Measurements from ENCODE around the gene GPX4. TPM values are rescaled to one million over a fixed set of nuclear protein-coding genes. Genes with fewer than 3 reads are reported as not detected.

GPX4 gene
- total and polyA plus RNA-seq, 3 donors from 2014 or later: 1,153 to 1,893 (median 1,773) TPM

GRCh38 chr19:1093811-1094553 lies 9.8 kb upstream of the GPX4 start:
- DNase-seq: no peak
- Histone ChIP-seq H3K27me3 (no peaks in the 10 kb centered on the region), H3K27ac (no peak overlapping the region), H3K36me3 (ENCODE audit: low read depth, missing control alignments) (no peaks in the 10 kb centered on the region), H3K4me3 (peak overlapping the region; percentile 87 to 92), H3K9me3 (no peaks in the 10 kb centered on the region), H3K4me1 (peaks cover 19% of the 10 kb centered on the region)
- intact Hi-C loops (cut with DNase I; ENCODE audit: low total_unique reads): no loop called here
- WGBS, 2 donors: 36 to 58% methylated on average over 22 to 32 of the region's 32 CpGs
- TF ChIP-seq CTCF (IDR thresholded peaks at IDR 0.05) (no peak), POLR2A (IDR thresholded peaks at IDR 0.05) (no peak)

- intact Hi-C loops (cut with DNase I; ENCODE audit: low total_unique reads): no loop called here
- H3K4me3 ChIP-seq: peak overlapping the region; percentile 87 to 92
- 0 to 1% methylated on average over 18 to 19 of the region's 19 CpGs for WGBS, 2 donors
- no peaks in the 10 kb centered on the region for H3K36me3 ChIP-seq (ENCODE audit: low read depth, missing control alignments)
- H3K27ac ChIP-seq: peak overlapping the region in 1 of 2 donors; percentile 63
- H3K4me1 ChIP-seq: peaks cover 23% of the 10 kb centered on the region
- DNase-seq: no peak
- H3K9me3 ChIP-seq: no peaks in the 10 kb centered on the region
- no peaks in the 10 kb centered on the region for H3K27me3 ChIP-seq
- no peak for TF ChIP-seq POLR2A (IDR thresholded peaks at IDR 0.05)
- no peak for TF ChIP-seq CTCF (IDR thresholded peaks at IDR 0.05)
Measured at GRCh38 chr19:1094655-1094977, 9.2 kb upstream of the GPX4 start.

- 0% methylated on average over 5 to 76 of the region's 81 CpGs for WGBS, 2 donors
- peak within 1 kb of the TSS; percentile 87 to 92 for H3K4me3 ChIP-seq
- TF ChIP-seq CTCF (IDR thresholded peaks at IDR 0.05) (no peak), POLR2A (IDR thresholded peaks at IDR 0.05) (no peak)
- intact Hi-C loops (cut with DNase I; ENCODE audit: low total_unique reads): no loop called here
- peak within 1 kb of the TSS; percentile 63 to 78 for H3K27ac ChIP-seq
- DNase-seq: peak; percentile 99
- no peaks in the 10 kb centered on the region for H3K27me3 ChIP-seq
- H3K4me1 ChIP-seq: peaks cover 23% of the 10 kb centered on the region
- H3K36me3 ChIP-seq (ENCODE audit: low read depth, missing control alignments): no peaks in the 10 kb centered on the region
- H3K9me3 ChIP-seq: no peaks in the 10 kb centered on the region
Measured at GRCh38 chr19:1094978-1095701, 8.7 kb upstream of the GPX4 start, which contains the start of gene POLR2E. TSS of gene POLR2E (minus strand) at chr19:1095375. CDS start at chr19:1095315, 60 bp downstream.

- Histone ChIP-seq H3K36me3 (ENCODE audit: low read depth, missing control alignments) (no peaks in the 10 kb centered on the region), H3K4me3 (no peak overlapping the region), H3K9me3 (no peaks in the 10 kb centered on the region), H3K27me3 (no peaks in the 10 kb centered on the region), H3K27ac (no peak overlapping the region), H3K4me1 (peaks cover 42% of the 10 kb centered on the region)
- intact Hi-C loops (cut with DNase I; ENCODE audit: low total_unique reads): no loop called here
- WGBS, 2 donors: 80 to 87% methylated on average over 7 of the region's 7 CpGs
- DNase-seq: no peak
- no peak for TF ChIP-seq POLR2A (IDR thresholded peaks at IDR 0.05)
- no peak for TF ChIP-seq CTCF (IDR thresholded peaks at IDR 0.05)
Measured at GRCh38 chr19:1097810-1098176, 6.0 kb upstream of the GPX4 start.

Measured in testis (tissue), 3 donors.